ENCODE results near the gene SLC44A4.
"Not testable (repeated sequence)": the region's sequence is repeated elsewhere in the genome, so short reads cannot be mapped to it uniquely, and the experiment has no call there.

Gene SLC44A4

GRCh38 chr6:31878222-31878621 lies 575 bp downstream of the SLC44A4 start:
- DNase-seq, result no peak

GRCh38 chr6:31877651-31878161 lies 1.1 kb downstream of the SLC44A4 start:
- DNase-seq, result no peak

- DNase-seq, result no peak
Observed at GRCh38 chr6:31877125-31877650, 1.6 kb downstream of the SLC44A4 start.

GRCh38 chr6:31876357-31876756 lies 2.4 kb downstream of the SLC44A4 start:
- no peak for DNase-seq

GRCh38 chr6:31875877-31876276 lies 2.9 kb downstream of the SLC44A4 start:
- DNase-seq, result no peak

- no peak for DNase-seq
Observed at GRCh38 chr6:31874836-31875572, 3.8 kb downstream of the SLC44A4 start.

GRCh38 chr6:31874084-31874670 lies 4.6 kb downstream of the SLC44A4 start:
- DNase-seq, result no peak

- DNase-seq, result no peak
Observed at GRCh38 chr6:31871046-31871659, 7.6 kb downstream of the SLC44A4 start.

- DNase-seq, result no peak
Observed at GRCh38 chr6:31870385-31870921, 8.3 kb downstream of the SLC44A4 start.

- no peak for DNase-seq
Observed at GRCh38 chr6:31869343-31869742, 9.5 kb downstream of the SLC44A4 start.

GRCh38 chr6:31868658-31868971 lies 10.2 kb downstream of the SLC44A4 start:
- DNase-seq, result not testable (repeated sequence)

- no peak for DNase-seq
Observed at GRCh38 chr6:31865205-31866118, 13.3 kb downstream of the SLC44A4 start.

- no peak for DNase-seq
Observed at GRCh38 chr6:31864818-31865204, 14.0 kb downstream of the SLC44A4 start.

- not testable (repeated sequence) for DNase-seq
Observed at GRCh38 chr6:31864123-31864562, 14.7 kb downstream of the SLC44A4 start.

- DNase-seq, result peak; percentile 100
Observed at GRCh38 chr6:31862344-31863235, 16.2 kb downstream of the SLC44A4 start, which contains the start of gene NEU1. NEU1 (minus strand) TSS chr6:31862821; CDS start chr6:31862776, 45 bp downstream.

GRCh38 chr6:31861919-31862343 lies 16.9 kb downstream of the SLC44A4 start:
- DNase-seq, result no peak

- no peak for DNase-seq
Observed at GRCh38 chr6:31861150-31861549, 17.6 kb downstream of the SLC44A4 start.

GRCh38 chr6:31860349-31860748 lies 18.4 kb downstream of the SLC44A4 start:
- no peak for DNase-seq

GRCh38 chr6:31859923-31860322 lies 18.9 kb downstream of the SLC44A4 start:
- DNase-seq, result no peak

GRCh38 chr6:31858707-31859106 lies 20.1 kb downstream of the SLC44A4 start:
- no peak for DNase-seq

GRCh38 chr6:31857774-31858173 lies 21.0 kb downstream of the SLC44A4 start:
- DNase-seq, result not testable (repeated sequence)
